HG03095 (cell line): ENCODE data around the gene ANXA3.
"Not testable (repeated sequence)": the region's sequence is repeated elsewhere in the genome, so short reads cannot be mapped to it uniquely, and the experiment has no call there.

Source experiments
- ATAC-seq: cut with Tn5 transposase; IDR thresholded peaks from one replicate; pipeline ENCODE4 v1.9.1; 2021; ENCODE audit warnings: moderate library complexity; ENCODE audit not compliant: unreplicated experiment

ANXA3 gene

DNA sequence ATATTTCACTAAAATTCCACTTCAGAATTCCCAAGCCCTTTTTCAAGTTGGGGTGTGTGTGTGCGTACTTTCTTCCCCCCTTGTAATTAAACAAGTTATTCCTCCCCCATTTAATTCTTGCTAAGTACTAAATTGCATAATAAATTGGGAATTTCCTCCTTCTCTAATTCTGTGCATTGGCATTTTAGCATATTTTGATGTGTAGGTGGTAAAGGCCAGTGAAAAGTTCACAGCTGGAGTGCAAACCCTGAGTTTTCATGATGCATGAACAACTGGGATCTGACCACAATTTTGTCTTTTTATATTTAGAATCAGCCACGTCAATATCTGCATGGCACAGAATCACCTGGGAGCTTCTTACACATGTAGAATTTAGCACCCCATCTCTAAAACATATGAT lies 18.5 kb downstream of the ANXA3 start:
- ATAC-seq, result no peak

- no peak for ATAC-seq
Observed at GRCh38 chr4:78571804-78572203, 20.2 kb downstream of the ANXA3 start.

DNA sequence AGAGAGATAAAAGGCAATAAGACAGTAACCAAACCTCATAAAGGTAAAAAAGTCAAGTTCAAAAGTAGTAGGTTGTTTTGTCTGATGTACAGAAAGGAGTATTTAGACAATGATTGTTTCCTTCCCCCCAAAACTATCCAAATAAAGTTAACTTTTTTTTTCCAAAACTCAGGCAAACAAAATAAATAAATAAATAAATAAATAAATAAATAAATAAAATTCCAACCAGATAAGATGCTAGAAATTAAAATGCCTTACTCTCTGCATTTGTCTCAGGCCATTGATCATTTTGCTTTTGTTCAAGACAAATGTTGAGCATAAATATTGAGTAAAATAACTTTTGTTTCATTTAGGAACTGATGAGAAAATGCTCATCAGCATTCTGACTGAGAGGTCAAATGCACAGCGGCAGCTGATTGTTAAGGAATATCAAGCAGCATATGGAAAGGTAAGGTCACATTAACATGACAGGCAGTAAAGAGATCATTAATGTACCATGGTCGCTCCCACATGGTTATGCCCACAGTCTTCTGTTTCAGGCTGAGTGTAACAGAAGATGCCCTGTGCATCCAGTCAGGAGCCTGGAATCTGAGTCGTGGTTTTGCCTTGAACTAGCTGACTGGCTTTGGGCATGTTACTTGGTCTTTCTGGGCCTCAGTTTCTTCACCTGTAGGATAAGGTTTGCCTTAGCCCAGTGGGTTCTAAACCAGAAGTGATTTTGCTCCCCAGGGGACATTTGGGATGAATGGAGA lies 27.3 kb downstream of the ANXA3 start:
- no peak for ATAC-seq

DNA sequence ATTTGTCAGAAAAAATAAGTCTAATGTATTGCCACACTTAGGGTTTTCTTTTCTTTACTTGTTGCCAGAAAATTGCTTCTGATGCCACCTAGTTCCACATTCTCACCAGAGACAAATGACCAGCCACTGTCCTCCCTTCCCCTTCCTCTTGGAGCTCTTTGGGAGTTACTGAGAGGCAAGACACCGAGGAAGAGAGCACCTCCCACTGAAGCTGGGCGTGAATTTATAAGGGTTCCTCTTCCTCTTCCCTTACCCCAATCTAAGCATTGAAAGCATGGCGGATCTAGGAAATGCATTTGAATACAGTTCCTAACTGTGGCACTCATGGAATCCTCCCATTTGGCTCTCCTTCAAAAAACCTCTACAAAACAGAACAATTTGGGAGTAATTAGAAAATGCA lies 30.0 kb downstream of the ANXA3 start:
- ATAC-seq, result no peak

- ATAC-seq, result no peak
Observed at GRCh38 chr4:78584863-78585547, 33.4 kb downstream of the ANXA3 start.

GRCh38 chr4:78585633-78586032 lies 34.1 kb downstream of the ANXA3 start:
- ATAC-seq, result no peak

DNA sequence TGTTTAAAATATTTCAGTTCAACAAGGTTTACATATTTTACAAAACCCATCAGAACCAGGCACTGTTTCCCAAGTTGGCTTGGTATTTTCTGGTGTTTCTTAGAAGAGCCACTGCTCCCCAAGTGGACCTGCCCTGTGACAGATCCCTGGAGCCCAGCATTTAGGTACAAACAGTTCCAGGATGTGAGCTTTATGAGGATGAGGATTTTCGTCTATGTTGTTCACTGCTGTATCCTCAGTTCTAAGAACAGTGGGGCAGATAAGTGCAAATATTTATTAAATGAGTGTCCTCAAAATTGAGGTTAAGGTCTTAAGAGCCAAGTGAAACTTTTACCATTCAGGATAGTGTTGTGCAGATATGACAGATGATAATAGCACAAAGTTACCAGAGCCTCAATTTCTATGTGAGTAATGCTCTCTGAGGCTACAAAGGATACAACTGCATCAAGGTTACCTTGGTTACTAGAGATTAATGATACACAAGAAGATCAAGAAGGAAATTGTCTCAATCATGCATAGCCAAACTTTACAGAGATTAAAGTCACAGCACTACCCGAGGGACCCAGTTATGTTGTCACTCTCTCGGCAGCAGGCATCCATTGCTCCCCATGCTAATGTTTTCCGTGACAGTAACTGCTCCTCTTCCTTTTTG lies 37.5 kb downstream of the ANXA3 start:
- no peak for ATAC-seq

GRCh38 chr4:78591404-78591803 lies 39.8 kb downstream of the ANXA3 start:
- no peak for ATAC-seq

- no peak for ATAC-seq
Observed at GRCh38 chr4:78592088-78592783, 40.7 kb downstream of the ANXA3 start.

GRCh38 chr4:78596111-78596742 lies 44.7 kb downstream of the ANXA3 start:
- no peak for ATAC-seq

- ATAC-seq, result not testable (repeated sequence)
Observed at GRCh38 chr4:78598431-78598830, 46.9 kb downstream of the ANXA3 start.

GRCh38 chr4:78599147-78599546 lies 47.6 kb downstream of the ANXA3 start:
- no peak for ATAC-seq

- no peak for ATAC-seq
Observed at GRCh38 chr4:78599931-78600375, 48.4 kb downstream of the ANXA3 start.

DNA sequence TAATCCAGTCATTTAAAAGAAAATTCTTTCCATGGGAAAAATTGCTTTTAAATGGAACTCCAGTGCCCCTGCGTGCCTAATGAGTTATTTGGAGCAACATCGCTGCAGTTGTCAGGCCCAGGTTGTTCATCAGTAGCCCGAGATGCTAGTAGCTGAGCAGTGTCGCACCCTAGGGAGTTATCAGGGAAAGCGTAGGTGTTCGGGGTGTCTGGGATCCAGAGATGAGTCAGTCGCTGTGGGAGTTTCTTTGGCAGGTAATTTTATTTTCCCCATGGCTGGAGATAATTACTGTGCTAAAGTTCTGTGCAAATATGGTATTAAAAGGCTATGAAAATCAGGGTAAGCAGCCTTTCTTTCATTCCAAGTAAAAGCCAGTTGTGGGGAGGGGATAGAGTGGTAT lies 49.4 kb downstream of the ANXA3 start:
- ATAC-seq, result peak; percentile 80

GRCh38 chr4:78602334-78602733 lies 50.8 kb downstream of the ANXA3 start:
- no peak for ATAC-seq

- ATAC-seq, result no peak
Observed at GRCh38 chr4:78603384-78603783, 51.8 kb downstream of the ANXA3 start.

- no peak for ATAC-seq
Observed at GRCh38 chr4:78604988-78605387, 53.4 kb downstream of the ANXA3 start.

GRCh38 chr4:78606035-78606434 lies 54.5 kb downstream of the ANXA3 start:
- ATAC-seq, result no peak

DNA sequence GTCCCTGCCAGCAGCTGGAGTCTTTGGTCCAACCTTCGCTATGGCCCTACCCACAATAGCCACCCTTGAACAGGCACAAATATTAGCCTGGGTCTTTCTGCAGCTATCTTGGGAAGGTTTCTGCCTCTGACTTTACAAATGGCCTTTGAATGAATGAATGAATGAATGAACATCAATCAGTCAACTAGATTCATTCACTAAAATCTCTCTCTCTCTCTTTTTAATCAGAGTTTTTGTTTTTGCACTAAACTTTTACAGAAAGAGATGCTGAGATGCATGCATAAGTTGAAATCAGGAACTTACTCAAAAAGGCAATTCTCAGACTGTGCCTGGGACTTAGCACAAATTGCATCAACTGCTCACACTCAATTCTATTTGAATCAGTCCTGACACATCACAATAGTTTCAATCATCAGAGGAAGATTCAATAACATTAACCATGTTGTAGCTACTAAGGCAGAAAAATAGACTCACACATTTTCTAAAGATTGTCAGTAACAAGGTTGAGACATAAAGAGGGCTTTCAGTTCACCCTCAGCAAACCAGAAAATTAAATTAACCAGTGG lies 55.0 kb downstream of the ANXA3 start:
- ATAC-seq, result no peak

DNA sequence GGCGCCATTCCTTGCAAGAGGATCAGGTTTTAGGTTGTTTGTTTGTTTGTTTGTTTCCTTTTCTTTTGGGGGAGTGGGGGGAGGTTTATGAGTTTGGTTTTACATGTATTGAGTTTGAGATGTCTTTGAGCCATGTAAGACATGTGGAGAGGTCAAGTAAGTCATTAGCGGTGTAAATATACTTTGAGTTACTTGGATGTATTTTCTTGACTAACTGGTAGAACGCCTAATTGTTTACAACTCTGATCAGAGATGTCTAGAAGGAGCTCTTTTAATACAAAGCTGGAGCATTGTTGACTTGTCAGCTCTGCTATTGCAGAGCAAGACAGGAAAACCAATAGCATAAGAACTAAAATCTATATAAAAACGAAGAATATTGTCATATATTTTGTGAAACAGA lies 57.1 kb downstream of the ANXA3 start:
- no peak for ATAC-seq

GRCh38 chr4:78609580-78609979 lies 58.0 kb downstream of the ANXA3 start:
- ATAC-seq, result no peak
